MM.1S (cell line): ENCODE results near the gene CAPN10.

Experiments used
- EZH2phosphoT487 ChIP-seq: fragments of 300-600 bp; sonication (generic); IDR thresholded peaks from 2 replicates; pipeline ENCODE4 v1.6.1; 2018; ENCODE audit warnings: antibody characterized with exemption, low read length
- TF ChIP-seq, protein P1 (sequence below): fragments of 300-600 bp; sonication (generic); IDR thresholded peaks from 2 replicates; pipeline ENCODE4 v1.5.1; 2016; ENCODE audit warnings: antibody characterized with exemption, low read length, mixed read lengths

DNA sequence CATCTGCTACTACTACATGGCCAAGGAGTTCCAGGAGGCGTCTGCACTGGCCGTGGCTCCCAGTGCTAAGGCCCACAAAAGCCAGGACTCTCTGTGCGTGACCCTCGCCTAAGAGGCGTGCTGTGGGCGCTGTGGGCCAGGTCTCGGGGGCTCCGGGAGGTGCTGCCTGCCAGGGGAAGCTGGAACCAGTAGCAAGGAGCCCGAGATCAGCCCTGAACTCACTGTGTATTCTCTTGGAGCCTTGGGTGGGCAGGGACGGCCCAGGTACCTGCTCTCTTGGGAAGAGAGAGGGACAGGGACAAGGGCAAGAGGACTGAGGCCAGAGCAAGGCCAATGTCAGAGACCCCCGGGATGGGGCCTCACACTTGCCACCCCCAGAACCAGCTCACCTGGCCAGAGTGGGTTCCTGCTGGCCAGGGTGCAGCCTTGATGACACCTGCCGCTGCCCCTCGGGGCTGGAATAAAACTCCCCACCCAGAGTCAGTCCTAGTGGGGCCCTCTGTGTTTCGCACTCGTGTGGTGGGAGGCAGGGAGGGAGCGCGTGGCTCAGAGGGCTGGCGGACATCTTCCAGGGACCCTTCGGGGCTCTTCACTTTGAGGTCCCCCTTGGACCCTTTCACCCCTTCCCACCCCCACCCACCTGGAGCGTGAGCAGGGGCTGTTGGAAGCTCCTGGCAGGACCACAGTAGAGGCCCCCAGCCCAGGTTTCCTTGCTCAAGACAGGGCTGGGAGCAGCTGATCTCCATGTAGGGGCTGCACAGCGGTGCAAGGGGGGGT is 44.4 kb downstream of the CAPN10 start:
- TF ChIP-seq, protein P1, sequence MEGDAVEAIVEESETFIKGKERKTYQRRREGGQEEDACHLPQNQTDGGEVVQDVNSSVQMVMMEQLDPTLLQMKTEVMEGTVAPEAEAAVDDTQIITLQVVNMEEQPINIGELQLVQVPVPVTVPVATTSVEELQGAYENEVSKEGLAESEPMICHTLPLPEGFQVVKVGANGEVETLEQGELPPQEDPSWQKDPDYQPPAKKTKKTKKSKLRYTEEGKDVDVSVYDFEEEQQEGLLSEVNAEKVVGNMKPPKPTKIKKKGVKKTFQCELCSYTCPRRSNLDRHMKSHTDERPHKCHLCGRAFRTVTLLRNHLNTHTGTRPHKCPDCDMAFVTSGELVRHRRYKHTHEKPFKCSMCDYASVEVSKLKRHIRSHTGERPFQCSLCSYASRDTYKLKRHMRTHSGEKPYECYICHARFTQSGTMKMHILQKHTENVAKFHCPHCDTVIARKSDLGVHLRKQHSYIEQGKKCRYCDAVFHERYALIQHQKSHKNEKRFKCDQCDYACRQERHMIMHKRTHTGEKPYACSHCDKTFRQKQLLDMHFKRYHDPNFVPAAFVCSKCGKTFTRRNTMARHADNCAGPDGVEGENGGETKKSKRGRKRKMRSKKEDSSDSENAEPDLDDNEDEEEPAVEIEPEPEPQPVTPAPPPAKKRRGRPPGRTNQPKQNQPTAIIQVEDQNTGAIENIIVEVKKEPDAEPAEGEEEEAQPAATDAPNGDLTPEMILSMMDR = no peak
- TF ChIP-seq EZH2phosphoT487 = no peak
